HG03571 (cell line): ENCODE results near the gene UNC119B.

Source experiments
- ATAC-seq: cut with Tn5 transposase; IDR thresholded peaks from one replicate; pipeline ENCODE4 v1.9.1; 2021; ENCODE audit not compliant: unreplicated experiment

The UNC119B gene

GRCh38 chr12:120738252-120739030 is 28.2 kb downstream of the UNC119B start:
- no peak for ATAC-seq

- ATAC-seq: no peak
Measured at GRCh38 chr12:120739031-120739762, 28.9 kb downstream of the UNC119B start.

- no peak for ATAC-seq
Measured at GRCh38 chr12:120739821-120740613, 29.8 kb downstream of the UNC119B start.

GRCh38 chr12:120740871-120741270 is 30.6 kb downstream of the UNC119B start:
- ATAC-seq: no peak

DNA sequence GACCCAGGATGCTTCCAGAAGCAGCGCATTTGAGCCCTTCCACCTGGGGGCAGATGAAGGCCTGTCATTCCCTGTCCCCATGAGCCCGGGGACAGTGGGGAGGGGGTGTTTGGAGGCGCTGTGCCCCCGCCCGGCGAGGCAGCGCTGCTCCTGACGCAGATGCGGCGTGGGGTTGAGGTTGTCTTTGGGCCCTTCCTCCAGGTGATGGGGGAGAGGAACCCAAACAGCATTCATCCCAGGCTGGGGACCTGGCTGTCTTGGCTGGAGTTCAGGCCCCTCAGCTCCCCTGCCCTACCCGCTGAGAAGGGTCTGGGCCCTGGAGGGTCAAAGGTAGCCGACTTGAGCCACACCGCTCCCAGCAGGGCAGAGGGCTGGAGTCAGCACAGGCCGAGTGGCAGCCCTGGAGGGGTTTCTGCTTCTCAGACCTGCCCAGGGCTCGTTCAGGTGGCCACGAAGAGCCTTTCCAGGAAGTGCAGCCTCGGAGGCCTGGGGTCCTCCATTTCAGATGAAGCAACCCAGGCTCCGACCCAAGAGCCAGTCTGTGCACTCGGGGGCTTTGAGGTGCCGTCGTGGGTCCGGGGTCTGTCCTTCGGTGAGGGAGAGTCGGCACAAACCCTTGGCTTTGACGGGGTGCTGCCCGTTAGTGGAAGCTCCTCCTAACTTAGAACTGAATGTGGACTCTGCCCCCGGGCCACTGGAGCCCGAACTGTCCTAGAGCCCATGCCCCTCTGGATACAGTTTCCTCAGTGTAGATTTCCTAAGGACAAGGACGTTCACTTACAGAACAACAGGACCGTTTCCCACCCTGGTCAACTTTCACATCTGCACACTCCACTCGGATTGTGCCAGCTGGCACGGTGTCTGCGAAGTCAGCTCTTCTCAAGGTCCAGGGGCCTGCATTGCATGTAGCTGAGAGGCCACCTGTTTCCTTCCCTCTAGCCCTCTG is 31.5 kb downstream of the UNC119B start:
- ATAC-seq: no peak

- ATAC-seq: no peak
Measured at GRCh38 chr12:120744922-120745493, 34.8 kb downstream of the UNC119B start.

DNA sequence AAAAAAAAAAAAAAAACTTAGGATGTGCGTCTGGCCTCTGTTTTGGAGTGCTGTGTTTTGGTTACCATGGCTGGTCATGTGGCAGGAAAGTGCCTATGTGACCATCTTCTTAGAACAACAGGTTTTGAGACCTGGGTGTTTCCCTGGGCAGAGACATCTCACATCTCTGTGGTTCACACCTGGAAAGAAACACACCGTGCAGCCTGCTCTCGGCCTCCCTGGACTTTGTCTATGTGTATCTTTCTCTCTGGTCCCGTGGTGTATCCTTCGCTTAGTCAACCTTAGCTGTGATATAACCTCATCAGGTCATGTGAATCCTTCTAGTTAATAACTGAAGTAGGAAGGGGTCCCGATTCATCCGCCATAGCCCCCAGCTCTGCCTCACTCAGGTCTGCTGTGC is 38.0 kb downstream of the UNC119B start:
- no peak for ATAC-seq

GRCh38 chr12:120749256-120749655 is 39.0 kb downstream of the UNC119B start:
- ATAC-seq: no peak

DNA sequence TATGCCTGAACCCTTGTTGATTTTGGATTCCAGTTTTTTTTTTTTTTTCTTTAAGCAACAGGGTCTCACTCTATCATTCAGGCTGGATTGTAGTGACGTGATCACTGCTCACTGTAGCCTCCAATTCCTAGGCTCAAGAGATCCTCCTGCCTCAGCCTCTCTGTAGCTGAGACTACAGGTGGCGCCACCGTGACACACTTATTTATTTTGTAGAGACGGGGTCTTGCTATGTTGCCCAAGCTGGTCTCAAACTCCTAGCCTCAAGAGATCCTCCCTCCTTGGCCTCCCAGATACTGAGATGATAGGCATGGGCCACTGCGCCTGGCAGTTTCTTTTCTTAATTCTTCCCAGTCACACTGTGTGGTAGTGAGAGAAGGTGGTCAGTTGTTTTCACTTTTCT is 40.5 kb downstream of the UNC119B start:
- ATAC-seq: no peak

DNA sequence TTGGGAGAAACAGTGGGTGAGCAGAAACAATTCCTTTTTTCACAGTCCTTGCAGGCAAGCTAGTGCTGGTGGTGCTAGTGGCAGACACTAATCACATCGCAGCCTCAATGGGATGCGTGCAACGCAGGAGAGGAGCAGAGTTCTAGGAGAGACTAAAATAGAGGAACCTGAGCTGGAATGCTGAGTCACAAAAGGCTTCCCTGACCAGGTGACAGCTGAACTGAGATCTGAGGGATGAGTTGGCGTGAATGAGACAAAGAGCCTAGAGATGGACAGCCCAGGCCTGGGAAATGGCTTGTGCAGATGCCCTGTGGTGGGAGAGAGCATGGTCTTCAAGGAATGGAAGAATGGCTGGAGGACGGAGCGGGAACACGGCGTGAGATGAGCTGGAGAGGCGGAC is 41.1 kb downstream of the UNC119B start:
- no peak for ATAC-seq

DNA sequence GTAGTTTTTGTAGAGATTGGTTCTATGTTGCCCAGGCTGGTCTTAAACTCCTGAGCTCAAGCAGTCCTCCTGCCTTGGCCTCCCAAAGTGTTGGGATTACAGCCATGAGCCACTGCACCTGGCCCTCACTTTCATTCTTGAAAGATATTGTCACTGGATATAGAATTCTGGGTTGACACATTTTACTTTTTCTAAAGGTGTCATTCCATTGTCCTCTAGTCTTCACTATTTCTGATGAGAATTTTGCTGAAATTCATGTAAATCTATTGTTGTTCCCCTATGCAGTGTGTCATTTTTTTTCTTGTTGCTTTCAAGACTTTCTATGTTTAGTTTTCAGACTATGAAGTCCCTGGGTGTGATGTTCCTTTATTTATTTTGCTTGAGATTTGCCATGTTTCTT is 44.5 kb downstream of the UNC119B start:
- no peak for ATAC-seq

DNA sequence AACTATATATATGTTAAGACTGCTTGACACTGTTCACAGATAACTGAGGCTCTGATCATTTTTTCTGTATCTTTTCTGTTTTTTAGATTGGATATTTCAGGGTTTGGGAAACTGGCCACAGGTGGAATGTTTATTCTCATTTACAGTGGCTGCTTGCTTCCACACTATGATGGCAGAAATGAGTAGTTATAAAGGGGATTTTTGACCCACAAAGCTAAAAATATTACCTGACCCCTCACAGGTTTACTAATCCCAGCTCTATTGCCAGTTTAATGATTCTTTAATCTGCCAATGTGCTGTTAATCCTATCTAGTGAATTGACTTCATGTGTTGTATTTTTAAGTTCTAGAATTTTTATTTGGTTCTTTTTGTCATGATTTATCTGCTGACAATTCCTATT is 45.0 kb downstream of the UNC119B start:
- no peak for ATAC-seq

- ATAC-seq: no peak
Measured at GRCh38 chr12:120757226-120757742, 47.0 kb downstream of the UNC119B start.

DNA sequence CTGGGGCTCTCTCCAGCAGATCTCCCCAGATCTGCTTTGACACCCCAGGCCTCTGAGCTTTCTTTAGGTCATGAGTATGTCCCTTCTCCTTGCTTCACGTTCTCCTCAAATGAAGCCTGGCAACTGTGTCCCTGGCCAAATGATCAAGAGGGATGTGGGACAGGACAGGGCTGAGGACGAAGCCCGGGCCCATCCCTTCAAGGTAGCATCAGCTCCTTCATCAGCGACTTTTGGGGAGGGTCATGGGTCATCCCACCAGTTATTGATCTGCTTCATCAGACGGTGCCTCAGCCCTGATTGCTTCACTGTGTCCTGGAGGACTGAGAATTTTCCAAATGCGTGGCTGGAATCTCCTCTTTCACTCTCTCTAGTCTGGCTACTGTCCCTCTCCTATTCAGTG is 47.7 kb downstream of the UNC119B start:
- ATAC-seq: no peak

- no peak for ATAC-seq
Measured at GRCh38 chr12:120758798-120759590, 48.7 kb downstream of the UNC119B start.

DNA sequence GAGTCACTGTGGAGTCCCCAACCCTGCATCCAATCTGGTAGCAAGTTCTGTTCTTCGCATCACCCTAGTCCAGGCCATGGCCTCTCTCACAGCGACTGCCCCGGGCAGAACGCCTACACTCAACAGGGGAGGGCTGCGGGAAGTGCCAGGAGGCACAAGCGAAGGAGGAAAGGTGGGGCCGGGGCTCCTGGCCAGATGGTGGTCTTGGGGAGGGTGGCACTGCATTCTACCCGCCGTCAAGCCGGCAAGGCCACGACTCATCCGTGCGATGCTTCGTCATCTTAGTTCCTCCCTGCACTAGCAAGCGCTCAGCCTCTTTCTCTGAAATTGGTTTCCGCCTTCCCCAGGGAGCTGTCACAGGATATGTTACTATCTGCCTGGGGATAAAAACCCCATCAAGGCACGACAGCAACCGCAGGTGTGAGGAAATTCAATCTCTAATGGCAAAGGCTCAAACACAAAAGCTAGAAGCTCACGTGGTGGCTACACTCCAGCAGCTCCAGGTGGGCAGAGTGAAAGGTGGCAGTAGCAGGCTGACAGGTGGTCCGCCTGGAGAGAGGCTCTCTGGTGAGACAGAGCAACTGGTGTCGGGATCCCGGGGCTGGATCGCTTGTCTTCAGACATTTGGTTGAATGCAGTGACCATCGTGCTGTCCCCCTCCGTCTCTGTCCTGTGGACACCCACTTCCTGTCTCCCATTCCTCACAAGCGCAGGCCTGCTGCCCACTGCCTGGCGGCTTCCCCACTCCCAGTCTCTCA is 49.5 kb downstream of the UNC119B start:
- no peak for ATAC-seq

- ATAC-seq: no peak
Measured at GRCh38 chr12:120760349-120761254, 50.3 kb downstream of the UNC119B start.
